SU-DHL-6 (cell line): ENCODE measurements around the gene EIF1.

Experiments used
- H2AFZ ChIP-seq: fragments of 200-600 bp; sonication (generic); 2 replicates; pipeline ENCODE4 v1.6.1; 2014; ENCODE audit warnings: low read depth, mild to moderate bottlenecking, moderate library complexity, mixed read lengths, antibody characterized with exemption, low read length; ENCODE audit not compliant: severe bottlenecking
- H3F3A ChIP-seq: fragments of 200-600 bp; shearing (Covaris generic); 2 replicates; pipeline ENCODE4 v1.6.0; 2016; ENCODE audit warnings: antibody characterized with exemption, mild to moderate bottlenecking; ENCODE audit not compliant: insufficient read depth
- H3K27ac ChIP-seq: fragments of 200-600 bp; sonication (generic); 2 replicates; pipeline ENCODE4 v1.5.1; 2016; ENCODE audit warnings: low read depth, mild to moderate bottlenecking, low read length, moderate library complexity, mixed read lengths
- H3K27me3 ChIP-seq: fragments of 200-600 bp; sonication (generic), shearing (Covaris generic); 2 replicates; pipeline ENCODE4 v1.6.0; 2014; ENCODE audit warnings: mild to moderate bottlenecking, low read length
- H3K36me3 ChIP-seq: fragments of 200-600 bp; sonication (generic); 2 replicates; pipeline ENCODE4 v1.6.1; 2014; ENCODE audit warnings: mild to moderate bottlenecking, low read length, mixed read lengths
- H3K4me2 ChIP-seq: fragments of 300-600, 200-600 bp; shearing (Covaris generic), sonication (generic); 2 replicates; pipeline ENCODE4 v1.6.0; 2014; ENCODE audit warnings: low read length, low read depth, mild to moderate bottlenecking; ENCODE audit not compliant: poor library complexity, severe bottlenecking
- H3K4me3 ChIP-seq: fragments of 200-600 bp; sonication (generic); 2 replicates; pipeline ENCODE4 v1.5.1; 2014; ENCODE audit warnings: antibody characterized with exemption, low read length, mild to moderate bottlenecking, mixed read lengths; ENCODE audit not compliant: insufficient read depth, poor library complexity, severe bottlenecking
- H3K79me2 ChIP-seq: fragments of 200-600 bp; sonication (generic); 2 replicates; pipeline ENCODE4 v1.6.1; 2014; ENCODE audit warnings: mild to moderate bottlenecking, low read length, moderate library complexity; ENCODE audit not compliant: insufficient read depth
- H3K9ac ChIP-seq: fragments of 200-600 bp; sonication (generic); 2 replicates; pipeline ENCODE4 v1.7.0; 2014; ENCODE audit warnings: mild to moderate bottlenecking, low read length
- H3K9me2 ChIP-seq: fragments of 200-600 bp; sonication (generic); replicated peaks from 2 replicates; pipeline ENCODE4 v1.6.1; 2014; ENCODE audit warnings: low read length; ENCODE audit not compliant: insufficient read depth
- H3K9me3 ChIP-seq: fragments of 200-600 bp; sonication (generic); 2 replicates; pipeline ENCODE4 v1.6.1; 2014; ENCODE audit warnings: low read length, mixed read lengths; ENCODE audit not compliant: insufficient read depth
- H4K20me1 ChIP-seq: fragments of 200-600 bp; sonication (generic); 2 replicates; pipeline ENCODE4 v1.6.1; 2014; ENCODE audit warnings: low read depth, mild to moderate bottlenecking, antibody characterized with exemption, low read length, moderate library complexity, mixed read lengths
- CTCF ChIP-seq: fragments of 200-600 bp; sonication (generic); IDR thresholded peaks from one replicate; pipeline ENCODE4 v1.5.1; 2017; ENCODE audit warnings: antibody characterized with exemption, mild to moderate bottlenecking, low read length, moderate library complexity; ENCODE audit not compliant: insufficient read depth, poor library complexity, severe bottlenecking
- EZH2phosphoT487 ChIP-seq: fragments of 200-600 bp; sonication (generic), shearing (Covaris generic); conservative IDR thresholded peaks from 2 replicates; pipeline ENCODE4 v1.6.1; 2018; ENCODE audit warnings: mild to moderate bottlenecking, antibody characterized with exemption, low read length, moderate library complexity, mixed read lengths

Gene EIF1

GRCh38 chr17:41651625-41652460 is 36.8 kb upstream of the EIF1 start:
- Histone ChIP-seq H3K27me3 (no peaks in the 10 kb centered on the region), H4K20me1 (no peaks in the 10 kb centered on the region), H2AFZ (no peak overlapping the region)

DNA sequence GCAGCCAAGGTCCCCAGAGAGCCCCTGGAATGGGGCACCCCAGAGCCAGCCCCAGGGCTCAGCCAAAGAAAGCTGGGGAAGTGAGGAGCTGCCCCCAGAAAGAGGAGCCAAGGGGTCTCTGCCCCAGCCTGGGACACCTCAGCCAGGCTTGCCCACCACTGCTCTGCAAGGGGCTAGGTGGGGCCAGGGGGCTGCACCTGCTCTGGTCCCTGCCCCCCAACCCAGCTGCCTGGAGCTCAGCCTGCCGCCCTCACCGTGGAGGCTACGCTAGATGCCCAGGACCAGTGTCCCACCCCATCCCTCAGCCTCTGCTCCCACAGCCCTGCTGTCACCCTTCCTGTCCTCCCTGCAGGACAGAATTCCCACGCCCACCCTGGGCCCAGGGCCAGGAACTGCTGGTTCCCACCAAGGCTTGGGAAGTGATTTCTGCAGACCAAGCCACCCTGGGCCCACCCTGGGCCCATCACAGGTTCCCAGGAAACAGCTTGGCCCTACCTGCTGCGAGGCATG is 36.2 kb upstream of the EIF1 start:
- Histone ChIP-seq H3K79me2 (no peaks in the 10 kb centered on the region), H4K20me1 (no peaks in the 10 kb centered on the region), H3F3A (peaks cover 4% of the 10 kb centered on the region; the same call in 1 of the 2 replicates), H3K9me2 (no peaks in the 10 kb centered on the region), H3K27ac (no peak overlapping the region), H3K4me2 (no peak overlapping the region), H3K9ac (no peak overlapping the region), H3K27me3 (no peaks in the 10 kb centered on the region), H3K36me3 (no peaks in the 10 kb centered on the region), H3K9me3 (no peaks in the 10 kb centered on the region), H2AFZ (no peak overlapping the region), H3K4me3 (no peak overlapping the region)
- no peak for TF ChIP-seq CTCF
- no peak for TF ChIP-seq EZH2phosphoT487

More at GRCh38 chr17:41651625-41652460, 36.8 kb upstream of the EIF1 start:
- no peaks in the 10 kb centered on the region for H3K9me3 ChIP-seq
- H3K4me3 ChIP-seq = no peak overlapping the region
- TF ChIP-seq CTCF (no peak), EZH2phosphoT487 (no peak)
- no peaks in the 10 kb centered on the region for H3K36me3 ChIP-seq
- peaks cover 4% of the 10 kb centered on the region; the same call in 1 of the 2 replicates for H3F3A ChIP-seq
- no peak overlapping the region for H3K9ac ChIP-seq
- H3K27ac ChIP-seq = no peak overlapping the region
- no peak overlapping the region for H3K4me2 ChIP-seq
- no peaks in the 10 kb centered on the region for H3K79me2 ChIP-seq
- no peaks in the 10 kb centered on the region for H3K9me2 ChIP-seq

DNA sequence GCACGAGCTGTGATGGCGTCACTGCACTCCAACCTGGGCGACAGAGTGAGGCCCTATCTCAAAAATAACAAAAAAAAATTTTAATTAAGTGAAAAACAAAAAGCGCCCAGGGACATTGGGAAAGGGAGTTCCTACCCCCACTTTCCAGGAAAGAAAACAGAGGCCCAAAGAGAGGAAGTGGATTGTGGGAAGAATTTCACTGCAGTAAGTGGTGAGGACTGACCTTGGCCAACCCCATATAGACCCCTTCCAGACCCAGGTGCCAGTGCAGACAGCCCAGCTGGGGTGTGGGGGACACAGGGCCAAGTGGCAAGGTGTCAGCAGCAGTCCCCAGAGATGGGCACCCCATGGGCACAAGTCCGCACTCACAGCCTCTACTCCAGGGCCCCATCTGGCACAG is 35.3 kb upstream of the EIF1 start:
- no peak overlapping the region for H3K4me2 ChIP-seq
- no peak overlapping the region for H3K9ac ChIP-seq
- no peaks in the 10 kb centered on the region for H3K79me2 ChIP-seq
- H3K27ac ChIP-seq = no peak overlapping the region
- H3K9me2 ChIP-seq = no peaks in the 10 kb centered on the region
- no peaks in the 10 kb centered on the region for H3K9me3 ChIP-seq
- no peak overlapping the region for H3K4me3 ChIP-seq
- no peaks in the 10 kb centered on the region for H4K20me1 ChIP-seq
- H3K27me3 ChIP-seq = no peaks in the 10 kb centered on the region
- H2AFZ ChIP-seq = no peak overlapping the region
- TF ChIP-seq EZH2phosphoT487 (no peak), CTCF (no peak)
- H3K36me3 ChIP-seq = no peaks in the 10 kb centered on the region
- peaks cover 2% of the 10 kb centered on the region; the same call in 1 of the 2 replicates for H3F3A ChIP-seq
